Neural cell (in vitro differentiated cells): ENCODE data around the gene ARL3.

Experiments used
- CTCF ChIP-seq: fragments of 450-650 bp; IDR thresholded peaks from 2 replicates; pipeline ENCODE4 v1.5.1; 2014; ENCODE audit warnings: antibody characterized with exemption, mild to moderate bottlenecking, moderate library complexity; ENCODE audit not compliant: poor library complexity, severe bottlenecking
- EP300 ChIP-seq: fragments of 450-650 bp; conservative IDR thresholded peaks from 2 replicates; pipeline ENCODE4 v1.6.1; 2014; ENCODE audit warnings: antibody characterized with exemption, mild to moderate bottlenecking, moderate library complexity; ENCODE audit not compliant: poor library complexity, severe bottlenecking
- EZH2 ChIP-seq: fragments of 200-600, 300-800 bp; shearing (Covaris generic), sonication (generic); IDR thresholded peaks from 2 replicates; pipeline ENCODE4 v1.6.1; 2014; ENCODE audit warnings: antibody characterized with exemption, low read length, borderline replicate concordance, mild to moderate bottlenecking; ENCODE audit not compliant: insufficient read depth, poor library complexity, severe bottlenecking
- POLR2AphosphoS5 ChIP-seq: IDR thresholded peaks from 2 replicates; pipeline ENCODE4 v1.6.1; 2012
- RAD21 ChIP-seq: fragments of 450-650 bp; conservative IDR thresholded peaks from 2 replicates; pipeline ENCODE4 v1.6.1; 2014; ENCODE audit warnings: antibody characterized with exemption, mild to moderate bottlenecking, moderate library complexity
- TF ChIP-seq, protein P1 (sequence below): IDR thresholded peaks from 2 replicates; pipeline ENCODE4 v1.6.1; 2012; ENCODE audit warnings: borderline replicate concordance

DNA sequence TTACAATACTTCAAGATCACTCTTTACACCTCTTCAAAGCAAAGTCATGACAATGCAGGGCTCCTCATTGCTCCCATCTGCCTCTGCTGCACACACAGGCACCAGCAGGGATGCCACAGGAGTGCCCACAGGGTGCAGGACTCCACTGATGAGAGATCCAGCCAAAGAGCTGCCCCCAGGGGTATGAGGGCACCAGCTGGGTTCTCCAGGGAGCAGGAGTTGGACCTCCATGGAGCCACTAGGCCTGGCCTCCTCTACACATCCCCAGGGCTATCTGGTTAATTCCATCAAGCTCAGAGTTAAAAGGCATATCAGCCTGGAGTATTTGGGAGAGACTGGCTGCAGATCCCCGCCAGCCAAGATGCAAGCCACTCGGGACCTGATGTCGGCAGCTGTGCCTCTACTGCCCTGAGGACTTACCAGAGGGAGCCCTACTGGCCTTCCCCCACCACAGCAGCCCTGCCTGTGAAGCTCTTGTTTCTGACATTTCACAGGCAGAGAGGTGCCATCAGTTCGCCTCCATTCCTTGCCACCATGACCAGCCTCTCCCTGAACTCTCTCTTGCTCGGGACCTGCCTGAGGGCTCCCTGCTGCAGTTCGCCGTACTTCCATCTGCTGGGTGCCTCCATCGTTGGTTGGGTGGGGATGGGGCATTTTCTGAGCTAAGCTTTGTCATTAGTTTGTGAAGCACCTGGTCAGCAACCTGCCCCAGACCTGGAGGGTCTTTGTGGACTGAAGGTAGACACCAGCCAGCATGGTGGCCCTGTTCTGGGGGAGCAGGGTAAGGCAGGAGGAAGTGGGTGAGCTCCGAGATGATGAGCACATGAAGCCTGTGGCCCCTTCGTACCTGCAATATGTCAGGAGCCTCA, 82.4 kb downstream of the ARL3 start:
- TF ChIP-seq EZH2: no peak
- no peak for TF ChIP-seq POLR2AphosphoS5
- TF ChIP-seq RAD21: no peak
- TF ChIP-seq CTCF: no peak
- TF ChIP-seq, protein P1, sequence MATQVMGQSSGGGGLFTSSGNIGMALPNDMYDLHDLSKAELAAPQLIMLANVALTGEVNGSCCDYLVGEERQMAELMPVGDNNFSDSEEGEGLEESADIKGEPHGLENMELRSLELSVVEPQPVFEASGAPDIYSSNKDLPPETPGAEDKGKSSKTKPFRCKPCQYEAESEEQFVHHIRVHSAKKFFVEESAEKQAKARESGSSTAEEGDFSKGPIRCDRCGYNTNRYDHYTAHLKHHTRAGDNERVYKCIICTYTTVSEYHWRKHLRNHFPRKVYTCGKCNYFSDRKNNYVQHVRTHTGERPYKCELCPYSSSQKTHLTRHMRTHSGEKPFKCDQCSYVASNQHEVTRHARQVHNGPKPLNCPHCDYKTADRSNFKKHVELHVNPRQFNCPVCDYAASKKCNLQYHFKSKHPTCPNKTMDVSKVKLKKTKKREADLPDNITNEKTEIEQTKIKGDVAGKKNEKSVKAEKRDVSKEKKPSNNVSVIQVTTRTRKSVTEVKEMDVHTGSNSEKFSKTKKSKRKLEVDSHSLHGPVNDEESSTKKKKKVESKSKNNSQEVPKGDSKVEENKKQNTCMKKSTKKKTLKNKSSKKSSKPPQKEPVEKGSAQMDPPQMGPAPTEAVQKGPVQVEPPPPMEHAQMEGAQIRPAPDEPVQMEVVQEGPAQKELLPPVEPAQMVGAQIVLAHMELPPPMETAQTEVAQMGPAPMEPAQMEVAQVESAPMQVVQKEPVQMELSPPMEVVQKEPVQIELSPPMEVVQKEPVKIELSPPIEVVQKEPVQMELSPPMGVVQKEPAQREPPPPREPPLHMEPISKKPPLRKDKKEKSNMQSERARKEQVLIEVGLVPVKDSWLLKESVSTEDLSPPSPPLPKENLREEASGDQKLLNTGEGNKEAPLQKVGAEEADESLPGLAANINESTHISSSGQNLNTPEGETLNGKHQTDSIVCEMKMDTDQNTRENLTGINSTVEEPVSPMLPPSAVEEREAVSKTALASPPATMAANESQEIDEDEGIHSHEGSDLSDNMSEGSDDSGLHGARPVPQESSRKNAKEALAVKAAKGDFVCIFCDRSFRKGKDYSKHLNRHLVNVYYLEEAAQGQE: no peak
- no peak for TF ChIP-seq EP300
